DOHH2 (cell line): ENCODE results near the gene ZMIZ1.

Experiments used
- EZH2phosphoT487 ChIP-seq: fragments of 200-600 bp; sonication (generic); IDR thresholded peaks from 2 replicates; pipeline ENCODE4 v1.6.1; 2017; ENCODE audit warnings: borderline replicate concordance, mild to moderate bottlenecking, antibody characterized with exemption, low read length, moderate library complexity, mixed read lengths
- TF ChIP-seq, protein P1 (sequence below): fragments of 200-600 bp; sonication (generic); IDR thresholded peaks from one replicate; pipeline ENCODE4 v1.5.1; 2014; ENCODE audit warnings: antibody characterized with exemption, mild to moderate bottlenecking, low read depth, low read length; ENCODE audit not compliant: poor library complexity, severe bottlenecking

DNA sequence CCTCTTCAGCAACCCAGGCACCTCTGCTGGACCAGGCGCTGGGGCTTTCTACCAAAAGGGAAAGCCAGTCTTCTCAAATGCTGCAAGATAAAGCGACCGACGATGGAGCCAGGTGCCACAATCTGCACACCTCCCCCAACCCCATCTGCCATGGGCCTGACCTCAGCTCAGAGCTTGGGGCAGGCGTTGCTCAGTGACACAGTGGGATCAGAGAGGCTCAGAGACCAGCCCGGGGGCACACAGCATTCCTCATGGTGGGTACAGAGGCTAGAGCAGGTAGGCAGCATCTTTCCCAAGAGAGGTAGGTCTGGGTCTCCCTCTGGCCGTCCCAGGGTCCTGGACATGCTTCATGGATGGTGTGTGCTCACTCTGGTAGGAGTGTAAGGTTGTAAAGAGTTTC, 56.3 kb downstream of the ZMIZ1 start:
- TF ChIP-seq, protein P1, sequence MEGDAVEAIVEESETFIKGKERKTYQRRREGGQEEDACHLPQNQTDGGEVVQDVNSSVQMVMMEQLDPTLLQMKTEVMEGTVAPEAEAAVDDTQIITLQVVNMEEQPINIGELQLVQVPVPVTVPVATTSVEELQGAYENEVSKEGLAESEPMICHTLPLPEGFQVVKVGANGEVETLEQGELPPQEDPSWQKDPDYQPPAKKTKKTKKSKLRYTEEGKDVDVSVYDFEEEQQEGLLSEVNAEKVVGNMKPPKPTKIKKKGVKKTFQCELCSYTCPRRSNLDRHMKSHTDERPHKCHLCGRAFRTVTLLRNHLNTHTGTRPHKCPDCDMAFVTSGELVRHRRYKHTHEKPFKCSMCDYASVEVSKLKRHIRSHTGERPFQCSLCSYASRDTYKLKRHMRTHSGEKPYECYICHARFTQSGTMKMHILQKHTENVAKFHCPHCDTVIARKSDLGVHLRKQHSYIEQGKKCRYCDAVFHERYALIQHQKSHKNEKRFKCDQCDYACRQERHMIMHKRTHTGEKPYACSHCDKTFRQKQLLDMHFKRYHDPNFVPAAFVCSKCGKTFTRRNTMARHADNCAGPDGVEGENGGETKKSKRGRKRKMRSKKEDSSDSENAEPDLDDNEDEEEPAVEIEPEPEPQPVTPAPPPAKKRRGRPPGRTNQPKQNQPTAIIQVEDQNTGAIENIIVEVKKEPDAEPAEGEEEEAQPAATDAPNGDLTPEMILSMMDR = no peak
- TF ChIP-seq EZH2phosphoT487 = no peak
